B cell (primary cell): ENCODE measurements around the gene TBC1D22A. TPM values are rescaled to one million over a fixed set of nuclear protein-coding genes. Genes with fewer than 3 reads are reported as not detected.

Experiments used
- ATAC-seq: fragments of 200-7000 bp; cut with Tn5 transposase; one replicate; pipeline ENCODE4 v1.10.0; 2021; ENCODE audit warnings: low read depth, mild to moderate bottlenecking, moderate number of reproducible peaks, moderate library complexity
- CTCF ChIA-PET: fragments of 350-600 bp; sonication (Branson Sonifier 250); formaldehyde crosslinking; loops from one replicate; lab custom pipeline; 2021; ENCODE audit warnings: antibody characterized with exemption, inconsistent platforms; lab: Charles Lee
- POLR2A ChIA-PET: fragments of 350-600 bp; sonication (Branson Sonifier 250); formaldehyde crosslinking; loops from one replicate; lab custom pipeline; 2021; ENCODE audit warnings: antibody characterized with exemption; lab: Charles Lee
- DNase-seq: peaks from one replicate; pipeline ENCODE4 v3.0.0; 2013
- H2AFZ ChIP-seq: 2 replicates; pipeline ENCODE4 v1.6.1; 2012; ENCODE audit warnings: mild to moderate bottlenecking, low read depth, low read length; ENCODE audit not compliant: insufficient read depth, poor library complexity, severe bottlenecking
- H3K27ac ChIP-seq, 2 donors: 1 replicate in 1 of 2; 2 replicates in 1 of 2; pipeline ENCODE4 v1.5.1; 2012 to 2013; ENCODE audit warnings: low read length in 2 of 2, mild to moderate bottlenecking in 2 of 2, moderate library complexity in 1 of 2
- H3K27me3 ChIP-seq, 4 experiments: fragments of 200-600 bp in 1 of 4; sonication (generic) in 1 of 4; replicated peaks in 1 of 4; 1 replicate in 2 of 4; 2 replicates in 2 of 4; pipeline versions ENCODE4 v1.6.1 to v1.7.0; 2013 to 2016; ENCODE audit warnings: low read length in 3 of 4, mild to moderate bottlenecking in 2 of 4, mixed read lengths in 1 of 4, moderate library complexity in 1 of 4; ENCODE audit not compliant: insufficient read depth in 4 of 4, control insufficient read depth in 3 of 4; ENCODE audit errors: control extremely low read depth in 1 of 4
- H3K36me3 ChIP-seq, 2 experiments: replicated peaks in 1 of 2; 1 replicate in 1 of 2; 2 replicates in 1 of 2; pipeline versions ENCODE4 v1.6.1 to v1.7.1; 2013; ENCODE audit warnings: low read length in 1 of 2; ENCODE audit not compliant: insufficient read depth in 2 of 2, control insufficient read depth in 1 of 2; ENCODE audit errors: control extremely low read depth in 1 of 2, extremely low read depth in 1 of 2
- H3K4me1 ChIP-seq, 2 donors: fragments of 200-600 bp in 1 of 2; sonication (generic) in 1 of 2; 1 replicate in 1 of 2; 2 replicates in 1 of 2; pipeline versions ENCODE4 v1.5.1 to v1.6.1; 2013 to 2017; ENCODE audit warnings: low read length in 2 of 2; ENCODE audit not compliant: control insufficient read depth in 2 of 2, insufficient read depth in 2 of 2
- H3K4me2 ChIP-seq: replicated peaks from 2 replicates; pipeline ENCODE3; 2012; ENCODE audit warnings: mild to moderate bottlenecking, low read depth, low read length; ENCODE audit not compliant: poor library complexity, severe bottlenecking
- H3K4me3 ChIP-seq, 5 experiments: fragments of 200-600 bp in 1 of 5; sonication (generic) in 1 of 5; 1 replicate in 3 of 5; 2 replicates in 2 of 5; pipeline versions ENCODE4 v1.5.1 to v1.7.0; 2011 to 2016; ENCODE audit warnings: low read length in 4 of 5, mild to moderate bottlenecking in 4 of 5, low read depth in 2 of 5, control low read depth in 1 of 5, moderate library complexity in 1 of 5; ENCODE audit not compliant: insufficient read depth in 1 of 5; ENCODE audit errors: control extremely low read depth in 1 of 5, extremely low read depth in 1 of 5
- H3K79me2 ChIP-seq: fragments of 200-600 bp; sonication (generic); one replicate; pipeline ENCODE4 v1.6.0; 2016; ENCODE audit warnings: low read length; ENCODE audit not compliant: control insufficient read depth, insufficient read depth
- H3K9ac ChIP-seq: fragments of 200-600 bp; sonication (generic); 2 replicates; pipeline ENCODE4 v1.6.1; 2017; ENCODE audit warnings: mild to moderate bottlenecking, low read length, moderate library complexity
- H3K9me3 ChIP-seq, 3 donors: one replicate each; pipeline versions ENCODE4 v1.6.1 to v1.7.1; 2013; ENCODE audit warnings: low read length in 2 of 3; ENCODE audit not compliant: control insufficient read depth in 2 of 3, insufficient read depth in 1 of 3; ENCODE audit errors: control extremely low read depth in 1 of 3
- H4K20me1 ChIP-seq: 2 replicates; pipeline ENCODE4 v1.6.0; 2012; ENCODE audit warnings: mild to moderate bottlenecking, low read length; ENCODE audit not compliant: insufficient read depth, control insufficient read depth, poor library complexity, severe bottlenecking
- H3K27ac Mint-ChIP-seq: one replicate; pipeline ENCODE4 v1.8.0; 2021; ENCODE audit warnings: mixed read lengths
- H3K27me3 Mint-ChIP-seq: one replicate; pipeline ENCODE4 v1.8.0; 2021; ENCODE audit warnings: mixed read lengths
- H3K4me1 Mint-ChIP-seq: one replicate; pipeline ENCODE4 v1.8.0; 2021; ENCODE audit warnings: mixed read lengths
- H3K4me3 Mint-ChIP-seq: one replicate; pipeline ENCODE4 v1.8.0; 2021; ENCODE audit warnings: mixed read lengths
- H3K9me3 Mint-ChIP-seq: one replicate; pipeline ENCODE4 v1.8.0; 2022; ENCODE audit warnings: mixed read lengths; ENCODE audit not compliant: insufficient read depth
- CTCF ChIP-seq: fragments of 200-600 bp; IDR thresholded peaks from one replicate; pipeline ENCODE4 v1.8.0; 2022; ENCODE audit warnings: antibody characterized with exemption, mild to moderate bottlenecking
- EZH2 ChIP-seq: IDR thresholded peaks from 2 replicates; pipeline ENCODE4 v1.6.1; 2012; ENCODE audit warnings: borderline replicate concordance, low read depth, mild to moderate bottlenecking, moderate library complexity, low read length; ENCODE audit not compliant: insufficient read depth, poor library complexity, severe bottlenecking
- WGBS: methylation state at CpG from one replicate; pipeline ENCODE4 v1.1.5; 2013; ENCODE audit warnings: missing lambda C conversion rate; ENCODE audit not compliant: insufficient coverage; 5-methylcytosine and 5-hydroxymethylcytosine counted together
- intact Hi-C: fragments of 100-400 bp; cut with micrococcal nuclease; formaldehyde crosslinking; loops from one replicate; pipeline ENCODE4 v1.10.0; 2022
- polyA plus RNA-seq: library from polyadenylated mRNA; depleted of rRNA; stranded (reverse); fragments of >200 nt; gene quantifications from 2 replicates; pipeline ENCODE4 v1.2.3, GENCODE V29; 2012
- total RNA-seq, 2 donors: library from RNA; stranded (reverse); fragments of 120-200 nt in 1 of 2; gene quantifications; 1 replicate in 1 of 2; 2 replicates in 1 of 2; pipeline versions ENCODE4 v1.2.3 to v1.2.4, GENCODE V29; 2013 to 2022

Gene TBC1D22A
- total and polyA plus RNA-seq, 2 donors (not counting 1 experiment from before 2014, with no cell fraction given) = 73.8 to 128 TPM

GRCh38 chr22:47110817-47111443, 348.5 kb downstream of the TBC1D22A start:
- H3K4me1 Mint-ChIP-seq = no peaks in the 10 kb centered on the region
- WGBS = 95% methylated on average over 17 of the region's 18 CpGs
- no peak for ATAC-seq
- H3K27me3 Mint-ChIP-seq = no peaks in the 10 kb centered on the region
- DNase-seq = no peak
- ChIA-PET POLR2A (no interaction called here), CTCF (no interaction called here)
- no peak overlapping the region for H3K9ac ChIP-seq
- H3K4me3 ChIP-seq = no peak overlapping the region
- H3K4me2 ChIP-seq = no peak overlapping the region
- intact Hi-C loops = no loop called here
- H2AFZ ChIP-seq = no peak overlapping the region
- peaks cover 0 to 24% of the 10 kb centered on the region in 2 experiments for H3K36me3 ChIP-seq
- no peak overlapping the region for H3K27ac ChIP-seq
- no peaks in the 10 kb centered on the region for H3K9me3 Mint-ChIP-seq
- no peaks in the 10 kb centered on the region for H3K79me2 ChIP-seq
- H3K9me3 ChIP-seq = no peaks in the 10 kb centered on the region
- H3K27me3 ChIP-seq = no peaks in the 10 kb centered on the region
- no peak overlapping the region for H3K4me3 Mint-ChIP-seq
- TF ChIP-seq EZH2 (no peak), CTCF (no peak)
- H3K4me1 ChIP-seq = no peaks in the 10 kb centered on the region
- H3K27ac Mint-ChIP-seq = no peak overlapping the region
- peaks cover 37% of the 10 kb centered on the region for H4K20me1 ChIP-seq

GRCh38 chr22:47111626-47112581, 349.5 kb downstream of the TBC1D22A start:
- Histone ChIP-seq H3K9ac (no peak overlapping the region), H2AFZ (no peak overlapping the region), H3K79me2 (peaks cover 5% of the 10 kb centered on the region), H3K4me3 (no peak overlapping the region), H3K27me3 (no peaks in the 10 kb centered on the region), H3K27ac (no peak overlapping the region), H3K36me3 (peaks cover 0 to 24% of the 10 kb centered on the region in 2 experiments), H3K9me3 (no peaks in the 10 kb centered on the region), H3K4me2 (no peak overlapping the region), H3K4me1 (no peaks in the 10 kb centered on the region), H4K20me1 (peaks cover 46% of the 10 kb centered on the region)
- ATAC-seq = no peak
- CTCF ChIA-PET = no interaction called here
- H3K9me3 Mint-ChIP-seq = no peaks in the 10 kb centered on the region
- TF ChIP-seq EZH2 (no peak), CTCF (no peak)
- H3K4me3 Mint-ChIP-seq = no peak overlapping the region
- no peaks in the 10 kb centered on the region for H3K4me1 Mint-ChIP-seq
- intact Hi-C loops = no loop called here
- POLR2A ChIA-PET = no interaction called here
- 93% methylated on average over 28 of the region's 29 CpGs for WGBS
- H3K27ac Mint-ChIP-seq = no peak overlapping the region
- DNase-seq = no peak
- no peaks in the 10 kb centered on the region for H3K27me3 Mint-ChIP-seq
